ENCODE results near the gene PEDS1. TPM values are rescaled to one million over a fixed set of nuclear protein-coding genes. Genes with fewer than 3 reads are reported as not detected.

PEDS1 gene
- total RNA-seq, 1 experiment from 2014 or later: 37.7 TPM

DNA sequence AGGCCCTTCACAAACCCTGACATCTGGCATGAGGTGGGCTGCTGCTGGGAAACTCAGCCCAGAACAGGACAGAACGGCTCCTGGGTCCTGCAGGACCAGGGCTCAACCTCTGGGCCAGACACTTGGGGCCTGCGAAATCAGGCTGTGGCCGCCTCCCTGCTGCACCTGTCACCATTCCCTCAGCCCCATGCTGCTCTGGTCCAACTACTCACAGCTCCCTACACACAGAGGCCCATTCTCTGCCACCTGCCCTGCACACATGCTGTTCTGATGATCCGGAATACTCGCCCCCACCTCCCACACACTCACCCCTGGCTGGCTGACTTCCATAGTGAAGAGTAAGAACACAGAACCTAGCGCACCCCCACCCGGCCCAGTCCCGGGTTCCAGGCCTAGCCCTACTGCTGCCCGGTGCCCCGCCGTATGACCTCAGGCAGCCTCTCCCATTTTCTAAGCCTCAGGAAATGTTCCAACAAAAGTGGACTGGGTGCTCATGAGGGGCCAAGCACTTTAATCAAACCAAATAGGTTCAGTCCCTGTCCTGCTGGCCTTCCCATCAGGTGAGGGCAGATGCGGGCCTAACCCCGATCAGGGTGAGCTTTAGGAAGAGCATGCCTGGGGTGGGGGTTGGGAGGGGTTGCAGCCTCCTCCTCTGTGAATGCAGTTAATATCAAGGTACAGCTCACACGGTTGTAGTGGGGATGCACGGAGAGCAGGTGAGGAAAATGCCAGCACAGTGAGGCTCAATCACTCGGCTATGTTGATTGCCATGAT, 3.9 kb downstream of the PEDS1 start:
- Histone ChIP-seq H3K4me3 (no peak overlapping the region), H3K9me3 (ENCODE audit: insufficient read depth, low read depth) (no peaks in the 10 kb centered on the region), H3K36me3 (ENCODE audit: low read depth) (no peaks in the 10 kb centered on the region), H4K20me1 (ENCODE audit: insufficient read depth) (no peaks in the 10 kb centered on the region; the same call in 1 of the 2 replicates), H3K27me3 (ENCODE audit: insufficient read depth, low read depth) (no peaks in the 10 kb centered on the region), H3K4me1 (replicated peaks; ENCODE audit: insufficient read depth) (peaks cover 74% of the 10 kb centered on the region), H3K9me2 (ENCODE audit: insufficient read depth) (no peaks in the 10 kb centered on the region), H2AFZ (no peak overlapping the region), H3K4me2 (no peak overlapping the region), H3K79me2 (ENCODE audit: low read depth) (peaks cover 79% of the 10 kb centered on the region), H3K27ac (no peak overlapping the region), H3F3A (ENCODE audit: insufficient read depth, low read depth) (peaks cover 42% of the 10 kb centered on the region)
- POLR2A ChIA-PET (ENCODE audit: unreplicated experiment): interaction anchor here (0.6 kb wide), 1 partner anchor 36 kb away, joined by 10 read pairs; no protein-coding TSS in a partner anchor
- CTCF ChIA-PET: interaction anchor here (0.6 kb wide), 2 partner anchors 14 to 233 kb away, joined by 3 to 8 read pairs; no protein-coding TSS in a partner anchor
- BruUV-seq (replicated peaks): no TSS peak
- intact Hi-C loops (cut with micrococcal nuclease; ENCODE audit: unreplicated experiment): loop anchor here (5.0 kb wide), 1 partner anchor 37 kb away; the partner anchor contains the start of gene UBE2V1
- TF ChIP-seq, protein P1, sequence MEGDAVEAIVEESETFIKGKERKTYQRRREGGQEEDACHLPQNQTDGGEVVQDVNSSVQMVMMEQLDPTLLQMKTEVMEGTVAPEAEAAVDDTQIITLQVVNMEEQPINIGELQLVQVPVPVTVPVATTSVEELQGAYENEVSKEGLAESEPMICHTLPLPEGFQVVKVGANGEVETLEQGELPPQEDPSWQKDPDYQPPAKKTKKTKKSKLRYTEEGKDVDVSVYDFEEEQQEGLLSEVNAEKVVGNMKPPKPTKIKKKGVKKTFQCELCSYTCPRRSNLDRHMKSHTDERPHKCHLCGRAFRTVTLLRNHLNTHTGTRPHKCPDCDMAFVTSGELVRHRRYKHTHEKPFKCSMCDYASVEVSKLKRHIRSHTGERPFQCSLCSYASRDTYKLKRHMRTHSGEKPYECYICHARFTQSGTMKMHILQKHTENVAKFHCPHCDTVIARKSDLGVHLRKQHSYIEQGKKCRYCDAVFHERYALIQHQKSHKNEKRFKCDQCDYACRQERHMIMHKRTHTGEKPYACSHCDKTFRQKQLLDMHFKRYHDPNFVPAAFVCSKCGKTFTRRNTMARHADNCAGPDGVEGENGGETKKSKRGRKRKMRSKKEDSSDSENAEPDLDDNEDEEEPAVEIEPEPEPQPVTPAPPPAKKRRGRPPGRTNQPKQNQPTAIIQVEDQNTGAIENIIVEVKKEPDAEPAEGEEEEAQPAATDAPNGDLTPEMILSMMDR (conservative IDR thresholded peaks at IDR 0.05): no peak
- TF ChIP-seq EZH2 (IDR thresholded peaks at IDR 0.05; ENCODE audit: low read depth): no peak
- DNase-seq: no peak

DNA sequence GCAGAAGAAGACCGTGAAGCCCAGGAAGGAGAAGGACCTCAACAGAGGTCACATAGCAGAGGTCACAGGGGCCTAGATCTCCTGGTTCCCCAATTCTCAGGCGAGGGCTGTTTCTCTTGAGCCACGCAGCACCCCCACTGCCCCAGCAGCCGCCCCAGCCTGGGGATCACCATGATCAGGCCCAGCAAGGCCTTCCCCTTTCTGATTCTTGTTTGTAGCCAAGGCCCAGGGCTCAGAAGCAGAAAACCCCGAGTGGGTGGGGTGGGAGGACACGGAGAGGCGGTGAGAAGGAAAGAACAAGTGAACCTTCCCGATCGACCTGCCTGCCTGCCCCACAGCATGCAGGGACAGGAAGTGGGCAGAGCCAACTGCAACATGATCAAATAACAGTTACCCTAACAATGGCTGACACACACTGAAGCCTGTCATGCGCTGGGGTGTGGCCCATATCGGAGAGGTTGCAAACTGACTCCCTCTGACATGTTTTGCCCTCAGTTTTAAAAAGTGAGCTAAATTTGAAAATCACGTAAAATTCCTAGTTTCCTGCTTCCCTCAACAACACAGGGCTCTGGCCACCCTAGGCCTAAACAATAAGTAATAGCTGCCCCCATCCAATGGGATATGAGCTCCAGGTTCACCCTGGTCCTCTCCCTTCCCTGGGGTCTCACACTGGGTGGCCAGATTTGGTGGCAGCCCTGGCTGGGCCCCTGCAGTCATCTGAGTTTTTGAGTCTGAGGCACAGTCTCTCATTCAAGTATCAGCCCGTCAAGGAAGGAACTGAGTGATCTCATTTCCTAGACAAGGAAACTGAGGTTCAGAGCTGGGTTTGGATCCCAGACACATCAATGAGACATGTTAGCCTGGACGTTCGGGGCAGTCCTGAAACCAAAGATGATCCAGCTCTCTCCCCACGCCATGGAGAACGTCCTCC, 6.5 kb downstream of the PEDS1 start:
- Histone ChIP-seq H3K4me2 (peak overlapping the region; percentile 76), H3K4me3 (peak overlapping the region; percentile 40; the same call in 1 of the 2 replicates), H4K20me1 (ENCODE audit: insufficient read depth) (no peaks in the 10 kb centered on the region; the same call in 1 of the 2 replicates), H3K9me2 (ENCODE audit: insufficient read depth) (no peaks in the 10 kb centered on the region), H3K4me1 (replicated peaks; ENCODE audit: insufficient read depth) (peaks cover 81% of the 10 kb centered on the region), H3F3A (ENCODE audit: insufficient read depth, low read depth) (peaks cover 57% of the 10 kb centered on the region), H3K9me3 (ENCODE audit: insufficient read depth, low read depth) (no peaks in the 10 kb centered on the region), H3K27ac (peak overlapping the region; percentile 89), H3K27me3 (ENCODE audit: insufficient read depth, low read depth) (no peaks in the 10 kb centered on the region), H2AFZ (peak overlapping the region; percentile 29; the same call in 1 of the 2 replicates), H3K79me2 (ENCODE audit: low read depth) (peaks cover 82% of the 10 kb centered on the region), H3K36me3 (ENCODE audit: low read depth) (0 out of 2 replicates have a peak, but pooled peaks cover 11% of the 10 kb centered on the region)
- DNase-seq: peak; percentile 75 to 76
- CTCF ChIA-PET: interaction anchor here (1.5 kb wide), 1 partner anchor 26 kb away, joined by 4 read pairs; no protein-coding TSS in a partner anchor
- intact Hi-C loops (cut with micrococcal nuclease; ENCODE audit: unreplicated experiment): loop anchor here (1.0 kb wide), 1 partner anchor 19 kb away; no protein-coding TSS in a partner anchor
- no TSS peak for BruUV-seq (replicated peaks)
- POLR2A ChIA-PET (ENCODE audit: unreplicated experiment): interaction anchor here (0.6 to 0.7 kb wide), 6 partner anchors 12 to 449 kb away, joined by 3 to 6 read pairs (median 3); no protein-coding TSS in a partner anchor
- TF ChIP-seq, protein P1 (conservative IDR thresholded peaks at IDR 0.05): no peak
- TF ChIP-seq EZH2 (IDR thresholded peaks at IDR 0.05; ENCODE audit: low read depth): no peak

DNA sequence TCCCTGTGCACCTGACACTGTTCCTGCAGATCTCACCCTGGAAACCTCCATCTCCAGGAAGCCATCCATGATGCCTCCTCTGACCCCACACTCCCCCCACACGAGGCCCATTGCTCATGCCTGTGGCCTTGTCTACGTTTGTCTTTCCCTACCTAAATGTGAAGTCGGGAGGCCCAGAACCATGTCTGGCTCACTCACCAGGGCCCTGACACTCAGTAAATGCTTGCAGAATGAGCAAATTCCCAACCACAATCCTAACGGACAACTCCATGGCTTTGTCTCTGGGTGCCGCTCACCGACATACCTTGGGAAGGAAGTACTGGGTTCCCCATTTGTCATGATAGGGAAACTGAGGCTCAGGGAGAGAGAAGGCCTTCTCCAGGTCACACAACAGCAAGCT, 7.3 kb downstream of the PEDS1 start:
- Histone ChIP-seq H3K36me3 (ENCODE audit: low read depth) (0 out of 2 replicates have a peak, but pooled peaks cover 17% of the 10 kb centered on the region), H3K27me3 (ENCODE audit: insufficient read depth, low read depth) (no peaks in the 10 kb centered on the region), H3K4me1 (replicated peaks; ENCODE audit: insufficient read depth) (peaks cover 74% of the 10 kb centered on the region), H3K4me2 (peak overlapping the region; percentile 76), H4K20me1 (ENCODE audit: insufficient read depth) (no peaks in the 10 kb centered on the region), H3K79me2 (ENCODE audit: low read depth) (peaks cover 82% of the 10 kb centered on the region), H3K9me2 (ENCODE audit: insufficient read depth) (no peaks in the 10 kb centered on the region), H2AFZ (no peak overlapping the region), H3K9me3 (ENCODE audit: insufficient read depth, low read depth) (no peaks in the 10 kb centered on the region), H3K4me3 (peak overlapping the region; percentile 40; the same call in 1 of the 2 replicates), H3F3A (ENCODE audit: insufficient read depth, low read depth) (peaks cover 49% of the 10 kb centered on the region), H3K27ac (peak overlapping the region; percentile 89)
- POLR2A ChIA-PET (ENCODE audit: unreplicated experiment): no interaction called here
- CTCF ChIA-PET: no interaction called here
- no TSS peak for BruUV-seq (replicated peaks)
- DNase-seq: no peak
- TF ChIP-seq EZH2 (IDR thresholded peaks at IDR 0.05; ENCODE audit: low read depth): no peak
- TF ChIP-seq, protein P1 (conservative IDR thresholded peaks at IDR 0.05): no peak
- intact Hi-C loops (cut with micrococcal nuclease; ENCODE audit: unreplicated experiment): no loop called here

All from PC-9 (cell line).